Epithelial cell of proximal tubule (primary cell): ENCODE results near the gene CHRNA10. TPM values are rescaled to one million over a fixed set of nuclear protein-coding genes. Genes with fewer than 3 reads are reported as not detected.

Experiments used
- DNase-seq: peaks from one replicate; pipeline ENCODE4 v3.0.0-alpha.2; 2011; ENCODE audit warnings: low read depth
- H3K4me3 ChIP-seq: 2 replicates; pipeline ENCODE4 v1.5.1; 2011; ENCODE audit warnings: low read depth, mild to moderate bottlenecking, low read length
- CTCF ChIP-seq: conservative IDR thresholded peaks from 2 replicates; pipeline ENCODE4 v1.5.1; 2012; ENCODE audit warnings: low read depth, mild to moderate bottlenecking, low read length
- total RNA-seq: library from RNA; depleted of rRNA; stranded (reverse); fragments of >200 nt; gene quantifications from 2 replicates; pipeline ENCODE4 v1.2.3, GENCODE V29; 2015

The CHRNA10 gene
- total RNA-seq, 1 donor from 2014 or later, result 0.23 TPM

- H3K4me3 ChIP-seq, result no peak overlapping the region
- DNase-seq, result no peak
- TF ChIP-seq CTCF, result no peak
Measured at GRCh38 chr11:3700910-3701309, 29.7 kb upstream of the CHRNA10 start.

- no peak overlapping the region for H3K4me3 ChIP-seq
- TF ChIP-seq CTCF, result no peak
- no peak for DNase-seq
Measured at GRCh38 chr11:3700410-3700809, 29.2 kb upstream of the CHRNA10 start.

- H3K4me3 ChIP-seq, result no peak overlapping the region
- TF ChIP-seq CTCF, result no peak
- DNase-seq, result no peak
Measured at GRCh38 chr11:3686751-3687150, 15.6 kb upstream of the CHRNA10 start.

- no peak for DNase-seq
- no peak for TF ChIP-seq CTCF
Measured at GRCh38 chr11:3685923-3686322, 14.7 kb upstream of the CHRNA10 start.

GRCh38 chr11:3684819-3685172, 13.6 kb upstream of the CHRNA10 start:
- no peak for TF ChIP-seq CTCF
- no peak overlapping the region for H3K4me3 ChIP-seq
- no peak for DNase-seq

More at GRCh38 chr11:3685923-3686322, 14.7 kb upstream of the CHRNA10 start:
- no peak overlapping the region for H3K4me3 ChIP-seq

- no peak overlapping the region for H3K4me3 ChIP-seq
- no peak for TF ChIP-seq CTCF
- DNase-seq, result no peak
Measured at GRCh38 chr11:3684129-3684818, 13.1 kb upstream of the CHRNA10 start.

- no peak for DNase-seq
- TF ChIP-seq CTCF, result no peak
- no peak overlapping the region for H3K4me3 ChIP-seq
Measured at GRCh38 chr11:3683039-3683438, 11.9 kb upstream of the CHRNA10 start.
